Measurements from ENCODE around the gene HPS4. TPM values are rescaled to one million over a fixed set of nuclear protein-coding genes. Genes with fewer than 3 reads are reported as not detected.
"Not testable (repeated sequence)": the region's sequence is repeated elsewhere in the genome, so short reads cannot be mapped to it uniquely, and the experiment has no call there.

Gene HPS4
- total RNA-seq, 1 donor from 2014 or later, result 11.7 TPM

DNA sequence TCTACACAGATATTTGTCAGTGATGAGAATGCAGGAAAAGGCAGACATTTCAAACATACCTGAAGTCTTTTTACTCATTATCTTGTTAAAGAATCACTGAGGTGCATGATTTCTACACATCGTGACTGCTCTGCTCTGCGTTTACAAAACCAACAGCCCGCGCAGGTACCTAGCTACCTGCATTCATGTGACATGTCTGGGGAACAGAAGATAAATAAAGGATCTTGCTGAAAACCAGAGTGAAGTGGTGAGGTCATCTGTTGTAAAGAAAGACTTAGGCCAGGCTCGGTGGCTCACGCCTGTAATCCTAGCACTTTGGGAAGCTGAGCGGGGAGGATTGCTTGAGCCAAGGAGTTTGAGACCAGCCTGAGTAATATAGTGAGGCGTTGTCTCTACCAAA, 38.8 kb downstream of the HPS4 start:
- no peaks in the 10 kb centered on the region for H3K36me3 ChIP-seq
- no peak overlapping the region for H3K27ac ChIP-seq (replicated peaks)
- H3K4me3 ChIP-seq, result no peak overlapping the region
- peaks cover 10% of the 10 kb centered on the region for H3K4me1 ChIP-seq
- no peaks in the 10 kb centered on the region for H3K9me3 ChIP-seq (replicated peaks)
- peaks cover 17% of the 10 kb centered on the region for H3K27me3 ChIP-seq (ENCODE audit: low read depth)
- no peak for DNase-seq
- TF ChIP-seq, protein P1, sequence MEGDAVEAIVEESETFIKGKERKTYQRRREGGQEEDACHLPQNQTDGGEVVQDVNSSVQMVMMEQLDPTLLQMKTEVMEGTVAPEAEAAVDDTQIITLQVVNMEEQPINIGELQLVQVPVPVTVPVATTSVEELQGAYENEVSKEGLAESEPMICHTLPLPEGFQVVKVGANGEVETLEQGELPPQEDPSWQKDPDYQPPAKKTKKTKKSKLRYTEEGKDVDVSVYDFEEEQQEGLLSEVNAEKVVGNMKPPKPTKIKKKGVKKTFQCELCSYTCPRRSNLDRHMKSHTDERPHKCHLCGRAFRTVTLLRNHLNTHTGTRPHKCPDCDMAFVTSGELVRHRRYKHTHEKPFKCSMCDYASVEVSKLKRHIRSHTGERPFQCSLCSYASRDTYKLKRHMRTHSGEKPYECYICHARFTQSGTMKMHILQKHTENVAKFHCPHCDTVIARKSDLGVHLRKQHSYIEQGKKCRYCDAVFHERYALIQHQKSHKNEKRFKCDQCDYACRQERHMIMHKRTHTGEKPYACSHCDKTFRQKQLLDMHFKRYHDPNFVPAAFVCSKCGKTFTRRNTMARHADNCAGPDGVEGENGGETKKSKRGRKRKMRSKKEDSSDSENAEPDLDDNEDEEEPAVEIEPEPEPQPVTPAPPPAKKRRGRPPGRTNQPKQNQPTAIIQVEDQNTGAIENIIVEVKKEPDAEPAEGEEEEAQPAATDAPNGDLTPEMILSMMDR (IDR thresholded peaks at IDR 0.05; ENCODE audit: borderline replicate concordance), result no peak
- intact Hi-C loops (cut with micrococcal nuclease), result no loop called here

DNA sequence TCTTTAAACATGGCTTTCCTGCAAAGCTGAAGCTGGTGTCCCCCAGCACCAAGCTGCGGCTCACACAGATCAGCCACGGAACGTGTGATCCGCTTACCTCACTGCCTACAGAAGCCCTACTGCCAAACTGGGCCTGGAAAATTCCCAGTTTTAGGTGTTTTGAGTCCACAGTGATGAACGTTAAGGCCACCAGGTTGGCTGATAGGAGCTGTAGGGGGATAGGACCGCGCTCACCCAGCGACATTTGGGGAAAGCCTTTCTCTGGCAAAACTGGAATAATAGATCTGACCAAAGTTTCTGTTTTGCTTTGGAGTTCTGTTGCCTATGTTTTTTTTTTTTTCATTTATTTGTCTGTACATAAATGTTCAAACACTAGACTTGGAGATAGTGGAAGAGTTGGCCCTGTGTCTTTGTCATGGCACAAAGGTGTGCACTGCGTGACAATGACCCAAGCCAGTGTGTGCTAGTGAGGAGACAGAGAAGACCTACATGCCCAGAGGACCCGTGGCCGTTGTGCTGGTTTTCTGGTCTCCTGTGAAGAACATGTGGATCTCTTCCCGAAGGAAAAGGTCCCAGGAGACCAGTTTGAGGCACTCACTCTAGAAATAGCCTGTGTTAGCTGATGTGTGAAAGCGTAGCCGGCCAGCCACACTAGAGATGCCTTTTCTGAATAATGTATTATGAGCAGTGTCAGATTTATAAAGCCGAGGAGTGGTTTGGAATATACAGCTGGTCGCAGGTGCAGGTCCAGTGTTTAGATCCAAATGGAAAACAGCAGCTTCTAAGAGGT, 39.5 kb downstream of the HPS4 start:
- H3K27me3 ChIP-seq (ENCODE audit: low read depth), result peaks cover 21% of the 10 kb centered on the region
- no peak for DNase-seq
- H3K27ac ChIP-seq (replicated peaks), result no peak overlapping the region
- H3K4me1 ChIP-seq, result peaks cover 10% of the 10 kb centered on the region
- TF ChIP-seq, protein P1 (IDR thresholded peaks at IDR 0.05; ENCODE audit: borderline replicate concordance), result no peak
- no peaks in the 10 kb centered on the region for H3K9me3 ChIP-seq (replicated peaks)
- no peaks in the 10 kb centered on the region for H3K36me3 ChIP-seq
- no peak overlapping the region for H3K4me3 ChIP-seq
- intact Hi-C loops (cut with micrococcal nuclease), result no loop called here

DNA sequence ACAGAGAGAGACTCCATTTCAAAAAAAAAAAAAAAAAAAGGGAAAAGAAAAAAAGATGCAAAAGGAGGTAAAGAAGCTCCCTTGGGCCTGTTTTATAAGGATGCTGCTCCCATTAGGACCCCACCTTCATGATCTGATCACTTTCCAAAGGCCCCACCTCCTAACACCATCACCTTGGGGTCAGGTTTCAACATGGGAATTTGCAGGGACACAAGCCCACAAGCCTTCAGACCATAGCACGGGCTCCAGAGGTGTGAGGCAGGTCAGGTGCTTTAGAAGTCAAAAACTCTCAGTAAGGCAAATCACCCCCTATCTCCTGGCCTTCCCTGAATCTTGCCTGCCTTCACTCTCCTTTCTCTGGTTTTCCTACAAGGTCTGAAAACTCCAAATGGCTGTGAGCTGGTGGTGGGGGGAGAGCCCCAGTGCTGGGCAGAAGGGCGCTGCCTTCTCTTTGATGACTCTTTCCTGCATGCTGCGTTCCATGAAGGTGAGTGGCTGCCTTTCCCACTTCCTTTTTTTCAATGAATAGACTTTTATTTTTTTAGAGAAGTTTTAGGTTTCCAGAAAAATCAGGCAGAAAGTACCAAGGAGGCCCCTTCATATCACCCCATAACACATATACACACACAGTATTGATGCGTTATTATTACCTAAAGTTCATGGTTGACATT, 41.4 kb downstream of the HPS4 start:
- TF ChIP-seq, protein P1 (IDR thresholded peaks at IDR 0.05; ENCODE audit: borderline replicate concordance), result no peak

DNA sequence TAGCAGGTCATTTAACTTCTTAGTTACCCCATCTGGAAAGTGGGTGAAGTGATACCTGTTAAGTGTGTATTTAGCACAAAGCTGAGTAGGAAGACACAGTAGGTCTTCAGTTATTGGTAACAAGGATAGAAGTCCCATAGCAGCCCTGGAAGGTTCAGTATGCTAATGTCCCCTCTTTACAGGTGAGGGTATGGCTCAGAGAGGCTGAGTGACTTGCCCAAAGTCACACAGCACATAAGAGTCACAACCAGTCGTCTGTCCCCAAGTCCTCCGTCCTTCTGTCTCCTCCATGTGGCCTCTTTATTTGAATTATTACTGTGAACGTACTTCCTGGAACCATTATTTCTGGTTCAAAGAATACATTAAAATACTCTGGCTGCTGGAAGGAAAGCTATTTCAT, 44.0 kb downstream of the HPS4 start:
- H3K27me3 ChIP-seq (ENCODE audit: low read depth), result peaks cover 14% of the 10 kb centered on the region
- H3K27ac ChIP-seq (replicated peaks), result no peak overlapping the region
- H3K4me3 ChIP-seq, result no peak overlapping the region
- intact Hi-C loops (cut with micrococcal nuclease), result no loop called here
- TF ChIP-seq, protein P1 (IDR thresholded peaks at IDR 0.05; ENCODE audit: borderline replicate concordance), result no peak
- no peaks in the 10 kb centered on the region for H3K36me3 ChIP-seq
- H3K9me3 ChIP-seq (replicated peaks), result no peaks in the 10 kb centered on the region
- DNase-seq, result no peak
- no peaks in the 10 kb centered on the region for H3K4me1 ChIP-seq

More for the DNA sequence above, 41.4 kb downstream of the HPS4 start:
- H3K4me1 ChIP-seq, result no peaks in the 10 kb centered on the region
- H3K36me3 ChIP-seq, result no peaks in the 10 kb centered on the region
- DNase-seq, result no peak
- no peak overlapping the region for H3K4me3 ChIP-seq
- no peak overlapping the region for H3K27ac ChIP-seq (replicated peaks)
- H3K9me3 ChIP-seq (replicated peaks), result no peaks in the 10 kb centered on the region
- intact Hi-C loops (cut with micrococcal nuclease), result no loop called here
- peaks cover 21% of the 10 kb centered on the region for H3K27me3 ChIP-seq (ENCODE audit: low read depth)

DNA sequence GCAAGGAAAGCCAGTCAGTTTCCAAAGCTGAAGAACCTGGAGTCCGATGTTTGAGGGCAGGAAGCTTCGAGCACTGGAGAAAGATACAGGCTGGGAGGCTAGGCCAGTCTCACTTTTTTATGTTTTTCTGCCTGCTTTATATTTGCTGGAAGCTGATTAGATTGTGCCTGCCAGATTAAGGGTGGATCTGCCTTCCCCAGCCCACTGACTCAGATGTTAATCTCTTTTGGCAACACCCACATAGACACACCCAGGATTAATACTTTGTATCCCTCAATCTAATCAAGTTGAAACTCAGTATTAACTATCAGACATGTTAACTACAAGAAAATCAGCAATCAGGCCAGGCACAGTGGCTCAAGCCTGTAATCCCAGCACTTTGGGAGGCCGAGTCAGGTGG, 44.8 kb downstream of the HPS4 start:
- intact Hi-C loops (cut with micrococcal nuclease); H3K27ac ChIP-seq (replicated peaks); H3K9me3 ChIP-seq (replicated peaks); DNase-seq; H3K36me3 ChIP-seq; H3K4me3 ChIP-seq; H3K4me1 ChIP-seq: not testable (repeated sequence)
- H3K27me3 ChIP-seq (ENCODE audit: low read depth), result peaks cover 22% of the 10 kb centered on the region

Data from left ventricle myocardium inferior (tissue), 1 donor.